CD4-positive, alpha-beta T cell (primary cell): Measurements from ENCODE around the gene IL31RA. TPM values are rescaled to one million over a fixed set of nuclear protein-coding genes. Genes with fewer than 3 reads are reported as not detected.

Experiments used
- ATAC-seq: fragments of 200-7000 bp; cut with Tn5 transposase; one replicate; pipeline ENCODE4 v1.10.0; 2022; ENCODE audit warnings: mild to moderate bottlenecking; ENCODE audit not compliant: poor library complexity
- CTCF ChIA-PET: fragments of 350-600 bp; sonication (Branson Sonifier 250); formaldehyde crosslinking; loops from one replicate; lab custom pipeline; 2021; ENCODE audit warnings: antibody characterized with exemption, inconsistent platforms; lab: Charles Lee
- POLR2A ChIA-PET: fragments of 350-600 bp; sonication (Branson Sonifier 250); formaldehyde crosslinking; loops from one replicate; lab custom pipeline; 2021; ENCODE audit warnings: antibody characterized with exemption, inconsistent platforms; lab: Charles Lee
- DNase-seq, 14 experiments: peaks; one replicate each; pipeline ENCODE4 v3.0.0-alpha.2; 2013 to 2020; ENCODE audit warnings: mixed read lengths in 2 of 14
- H3K27ac ChIP-seq, 2 donors: one replicate each; pipeline versions ENCODE4 v1.5.1 to v1.7.0; 2013; ENCODE audit warnings: low read length in 2 of 2, low read depth in 1 of 2, mild to moderate bottlenecking in 1 of 2
- H3K27me3 ChIP-seq, 2 experiments: 1 replicate in 1 of 2; 2 replicates in 1 of 2; pipeline versions ENCODE4 v1.6.1 to v1.7.0; 2013; ENCODE audit warnings: low read length in 2 of 2, control low read depth in 1 of 2, mild to moderate bottlenecking in 1 of 2, moderate library complexity in 1 of 2; ENCODE audit not compliant: insufficient read depth in 2 of 2, control insufficient read depth in 1 of 2
- H3K36me3 ChIP-seq: one replicate; pipeline ENCODE4 v1.6.1; 2013; ENCODE audit warnings: low read length, control low read depth; ENCODE audit not compliant: insufficient read depth
- H3K4me1 ChIP-seq: one replicate; pipeline ENCODE4 v1.6.1; 2013; ENCODE audit warnings: low read length, control low read depth; ENCODE audit not compliant: insufficient read depth
- H3K4me3 ChIP-seq: one replicate; pipeline ENCODE4 v1.5.1; 2013; ENCODE audit warnings: mild to moderate bottlenecking, low read length, moderate library complexity
- H3K9me3 ChIP-seq, 2 experiments: 1 replicate in 1 of 2; 2 replicates in 1 of 2; pipeline versions ENCODE4 v1.6.1 to v1.7.0; 2013; ENCODE audit warnings: low read length in 2 of 2, mild to moderate bottlenecking in 2 of 2, control low read depth in 1 of 2, moderate library complexity in 1 of 2; ENCODE audit not compliant: control insufficient read depth in 1 of 2, insufficient read depth in 1 of 2
- H3K27ac Mint-ChIP-seq: one replicate; pipeline ENCODE4 v1.8.0; 2020; ENCODE audit warnings: mixed read lengths
- H3K27me3 Mint-ChIP-seq: one replicate; pipeline ENCODE4 v1.8.0; 2021; ENCODE audit warnings: mixed read lengths
- H3K36me3 Mint-ChIP-seq: one replicate; pipeline ENCODE4 v1.8.0; 2021; ENCODE audit warnings: low read depth, mixed read lengths
- H3K4me1 Mint-ChIP-seq: one replicate; pipeline ENCODE4 v1.8.0; 2021; ENCODE audit warnings: low read depth, mixed read lengths
- H3K4me3 Mint-ChIP-seq: one replicate; pipeline ENCODE4 v1.8.0; 2020; ENCODE audit warnings: mild to moderate bottlenecking, mixed read lengths
- H3K9me3 Mint-ChIP-seq: one replicate; pipeline ENCODE4 v1.8.0; 2020; ENCODE audit warnings: mixed read lengths
- intact Hi-C, 2 experiments: fragments of 100-400 bp; cut with DNase I in 1 of 2; cut with micrococcal nuclease in 1 of 2; formaldehyde crosslinking; loops; one replicate each; pipeline versions ENCODE4 v1.15.1 to v1.9.0; 2023 to 2025; cut with DNase I, micrococcal nuclease
- total RNA-seq, 174 experiments: library from RNA in 2 of 174; stranded (reverse) in 2 of 174; gene quantifications; one replicate each; pipeline ENCODE4 v1.2.3 and lab custom pipeline; 2021 to 2026
- TF ChIP-seq, protein P1 (sequence below): fragments of 200-600 bp; IDR thresholded peaks from one replicate; pipeline ENCODE4 v1.8.0; 2022; ENCODE audit warnings: antibody characterized with exemption, mild to moderate bottlenecking

The IL31RA gene
- total RNA-seq, 2 experiments from 2014 or later, result not detected

DNA sequence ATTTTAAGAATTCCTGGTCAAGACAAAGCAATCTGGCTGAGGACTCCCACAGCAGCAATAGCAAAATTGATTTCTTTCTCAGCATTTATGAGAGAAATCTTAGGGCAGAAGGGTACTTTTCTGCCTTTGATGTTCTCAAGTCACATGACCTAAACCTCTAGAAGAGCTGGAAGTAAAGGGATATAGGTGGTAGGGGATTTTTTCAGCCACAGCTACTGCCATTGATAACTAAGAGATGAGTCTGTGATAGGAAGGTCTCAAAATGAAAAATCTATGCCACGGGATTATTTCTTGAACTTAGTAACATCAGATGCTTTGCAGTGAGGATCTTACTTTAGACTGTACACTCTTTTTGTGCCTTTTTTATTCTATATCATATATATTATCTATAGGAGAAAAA is 108.1 kb downstream of the IL31RA start:
- intact Hi-C loops, result no loop called here
- Mint-ChIP-seq H3K4me1 (peaks cover 38% of the 10 kb centered on the region), H3K36me3 (peaks cover 90% of the 10 kb centered on the region), H3K9me3 (no peaks in the 10 kb centered on the region), H3K27ac (peak overlapping the region; percentile 59), H3K4me3 (peak overlapping the region; percentile 22), H3K27me3 (no peaks in the 10 kb centered on the region)
- Histone ChIP-seq H3K36me3 (peaks cover 90% of the 10 kb centered on the region), H3K4me1 (no peaks in the 10 kb centered on the region), H3K27ac (no peak overlapping the region), H3K4me3 (no peak overlapping the region), H3K27me3 (no peaks in the 10 kb centered on the region), H3K9me3 (no peaks in the 10 kb centered on the region)
- peak; percentile 49 for ATAC-seq
- ChIA-PET CTCF (interaction anchor here (1.0 kb wide), 1 partner anchor 19 kb away, joined by 3 read pairs; no protein-coding TSS in a partner anchor), POLR2A (no interaction called here)
- DNase-seq, result peak in 2 of 14 experiments; percentile 61 to 63
- TF ChIP-seq, protein P1, sequence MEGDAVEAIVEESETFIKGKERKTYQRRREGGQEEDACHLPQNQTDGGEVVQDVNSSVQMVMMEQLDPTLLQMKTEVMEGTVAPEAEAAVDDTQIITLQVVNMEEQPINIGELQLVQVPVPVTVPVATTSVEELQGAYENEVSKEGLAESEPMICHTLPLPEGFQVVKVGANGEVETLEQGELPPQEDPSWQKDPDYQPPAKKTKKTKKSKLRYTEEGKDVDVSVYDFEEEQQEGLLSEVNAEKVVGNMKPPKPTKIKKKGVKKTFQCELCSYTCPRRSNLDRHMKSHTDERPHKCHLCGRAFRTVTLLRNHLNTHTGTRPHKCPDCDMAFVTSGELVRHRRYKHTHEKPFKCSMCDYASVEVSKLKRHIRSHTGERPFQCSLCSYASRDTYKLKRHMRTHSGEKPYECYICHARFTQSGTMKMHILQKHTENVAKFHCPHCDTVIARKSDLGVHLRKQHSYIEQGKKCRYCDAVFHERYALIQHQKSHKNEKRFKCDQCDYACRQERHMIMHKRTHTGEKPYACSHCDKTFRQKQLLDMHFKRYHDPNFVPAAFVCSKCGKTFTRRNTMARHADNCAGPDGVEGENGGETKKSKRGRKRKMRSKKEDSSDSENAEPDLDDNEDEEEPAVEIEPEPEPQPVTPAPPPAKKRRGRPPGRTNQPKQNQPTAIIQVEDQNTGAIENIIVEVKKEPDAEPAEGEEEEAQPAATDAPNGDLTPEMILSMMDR, result no peak

DNA sequence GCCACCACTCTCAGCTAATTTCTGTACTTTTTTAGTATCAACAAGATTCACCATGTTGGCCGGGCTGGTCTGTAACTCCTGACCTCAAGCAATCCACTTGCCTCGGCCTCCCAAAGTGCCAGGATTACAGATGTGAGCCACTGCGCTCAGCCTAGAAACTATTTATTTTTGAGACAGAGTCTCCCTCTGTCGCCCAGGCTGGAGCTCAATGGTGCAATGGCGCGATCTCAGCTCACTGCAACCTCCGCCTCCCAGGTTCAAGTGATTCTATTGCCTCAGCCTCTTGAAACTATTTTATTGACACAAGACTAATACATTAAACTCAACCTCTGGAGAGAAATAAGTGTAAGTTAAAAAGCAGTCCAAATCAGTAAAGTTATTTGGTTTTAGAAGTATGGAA is 109.6 kb downstream of the IL31RA start:
- no peak for ATAC-seq
- Mint-ChIP-seq H3K27me3 (no peaks in the 10 kb centered on the region), H3K27ac (peak overlapping the region; percentile 24), H3K9me3 (no peaks in the 10 kb centered on the region), H3K4me1 (peaks cover 45% of the 10 kb centered on the region), H3K4me3 (no peak overlapping the region), H3K36me3 (peaks cover 89% of the 10 kb centered on the region)
- TF ChIP-seq, protein P1, result no peak
- intact Hi-C loops, result no loop called here
- ChIA-PET POLR2A (interaction anchor here (0.6 to 1.8 kb wide), 2 partner anchors 17 to 146 kb away, joined by 3 to 4 read pairs; no protein-coding TSS in a partner anchor), CTCF (interaction anchor here (0.6 to 0.9 kb wide), 2 partner anchors 24 to 240 kb away, joined by 3 read pairs; no protein-coding TSS in a partner anchor)
- no peaks in the 10 kb centered on the region for H3K4me1 ChIP-seq
- no peak for DNase-seq
- no peak overlapping the region for H3K27ac ChIP-seq
- H3K36me3 ChIP-seq, result peaks cover 83% of the 10 kb centered on the region
- no peaks in the 10 kb centered on the region for H3K27me3 ChIP-seq
- H3K4me3 ChIP-seq, result no peak overlapping the region
- H3K9me3 ChIP-seq, result no peaks in the 10 kb centered on the region

DNA sequence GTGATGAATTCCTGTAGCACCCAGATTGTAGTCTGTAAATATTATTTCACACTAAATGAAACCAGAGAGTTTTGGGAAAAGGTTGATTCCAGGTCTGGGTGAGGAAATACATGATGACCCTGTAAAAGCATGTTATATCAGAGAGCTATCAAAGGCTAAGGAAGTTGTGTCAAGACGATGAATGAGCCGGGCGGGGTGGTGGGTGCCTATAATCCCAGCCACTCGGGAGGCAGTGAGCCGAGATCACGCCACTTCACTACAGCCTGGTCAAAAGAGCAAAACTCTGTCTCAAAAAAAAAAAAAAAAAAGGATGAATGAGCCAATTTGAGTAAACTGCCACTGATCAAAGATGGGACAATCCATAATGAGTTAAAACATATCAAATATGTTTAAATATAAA is 114.4 kb downstream of the IL31RA start:
- POLR2A ChIA-PET, result no interaction called here
- Mint-ChIP-seq H3K27ac (peak overlapping the region; percentile 64), H3K9me3 (no peaks in the 10 kb centered on the region), H3K27me3 (no peaks in the 10 kb centered on the region), H3K4me1 (peaks cover 60% of the 10 kb centered on the region), H3K36me3 (peaks cover 93% of the 10 kb centered on the region), H3K4me3 (no peak overlapping the region)
- H3K4me3 ChIP-seq, result no peak overlapping the region
- no peak overlapping the region for H3K27ac ChIP-seq
- no peak for DNase-seq
- peaks cover 76% of the 10 kb centered on the region for H3K36me3 ChIP-seq
- intact Hi-C loops, result no loop called here
- no peaks in the 10 kb centered on the region for H3K27me3 ChIP-seq
- CTCF ChIA-PET, result interaction anchor here (0.6 kb wide), 1 partner anchor 29 kb away, joined by 3 read pairs; no protein-coding TSS in a partner anchor
- TF ChIP-seq, protein P1, result no peak
- no peak for ATAC-seq
- H3K4me1 ChIP-seq, result peaks cover 6% of the 10 kb centered on the region
- H3K9me3 ChIP-seq, result no peaks in the 10 kb centered on the region
